HG03103 (cell line): ENCODE data around the gene B9D2.
"Not testable (repeated sequence)": the region's sequence is repeated elsewhere in the genome, so short reads cannot be mapped to it uniquely, and the experiment has no call there.

Source experiments
- ATAC-seq: cut with Tn5 transposase; IDR thresholded peaks from one replicate; pipeline ENCODE4 v1.9.1; 2021; ENCODE audit warnings: low read depth; ENCODE audit not compliant: unreplicated experiment

Gene B9D2

DNA sequence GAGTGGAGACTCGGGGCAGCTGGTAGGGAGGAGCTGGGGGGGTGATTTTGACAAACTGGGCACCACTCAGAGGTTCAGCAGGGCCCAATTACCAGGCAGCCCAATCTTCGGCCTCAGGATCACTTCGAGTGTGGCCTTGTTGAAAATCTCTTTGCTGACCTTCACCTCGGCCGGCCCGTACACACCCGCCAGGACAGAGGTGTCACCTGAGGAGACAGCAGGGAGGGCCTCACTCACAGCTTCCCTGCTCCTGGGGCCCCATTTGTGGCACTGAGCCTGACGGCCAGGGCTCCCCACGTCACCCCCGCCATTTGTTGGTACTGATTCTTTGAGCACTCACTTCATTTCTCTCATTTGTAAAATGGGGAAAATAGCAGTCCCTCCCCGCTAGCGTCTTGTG lies 28.8 kb upstream of the B9D2 start:
- ATAC-seq, result no peak

DNA sequence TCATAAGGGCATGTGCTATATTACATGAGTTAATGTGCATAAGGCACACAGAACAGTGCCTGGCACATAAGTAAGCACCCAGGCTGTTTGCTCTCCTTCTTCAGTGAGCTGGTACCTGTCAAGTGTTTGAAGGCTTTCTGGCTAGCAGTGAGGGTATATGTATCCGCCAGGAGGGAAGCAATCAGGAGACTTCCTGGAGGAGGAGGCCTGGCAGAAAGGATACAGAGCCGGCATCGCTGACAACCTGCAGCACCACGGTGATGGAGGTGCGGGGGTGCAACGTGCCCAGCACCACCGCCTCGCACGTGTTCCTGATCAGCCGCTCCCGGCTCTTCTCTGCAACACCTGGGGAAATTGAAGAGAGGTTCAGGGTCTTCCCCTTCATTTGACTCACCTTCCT lies 27.7 kb upstream of the B9D2 start:
- no peak for ATAC-seq

DNA sequence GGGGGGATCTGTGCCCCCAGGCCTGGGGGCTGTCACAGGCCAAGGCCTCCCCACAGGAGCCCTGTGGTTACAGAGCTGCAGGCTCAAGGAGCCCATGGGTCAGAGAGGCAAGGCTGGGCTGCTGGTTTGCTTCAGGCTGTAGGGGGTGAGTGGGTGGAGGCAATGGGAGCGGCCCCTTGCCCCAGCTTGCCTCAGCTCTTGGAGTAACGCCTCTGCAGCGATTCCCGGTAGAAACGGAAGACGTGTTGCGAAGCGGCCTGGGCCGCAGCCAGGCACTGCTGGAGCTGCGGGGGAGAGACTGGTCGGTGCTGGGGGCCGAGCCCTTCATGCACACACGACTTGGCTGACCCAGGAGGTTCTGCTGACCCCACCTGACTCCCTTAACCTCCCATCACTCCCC lies 22.5 kb upstream of the B9D2 start:
- no peak for ATAC-seq

DNA sequence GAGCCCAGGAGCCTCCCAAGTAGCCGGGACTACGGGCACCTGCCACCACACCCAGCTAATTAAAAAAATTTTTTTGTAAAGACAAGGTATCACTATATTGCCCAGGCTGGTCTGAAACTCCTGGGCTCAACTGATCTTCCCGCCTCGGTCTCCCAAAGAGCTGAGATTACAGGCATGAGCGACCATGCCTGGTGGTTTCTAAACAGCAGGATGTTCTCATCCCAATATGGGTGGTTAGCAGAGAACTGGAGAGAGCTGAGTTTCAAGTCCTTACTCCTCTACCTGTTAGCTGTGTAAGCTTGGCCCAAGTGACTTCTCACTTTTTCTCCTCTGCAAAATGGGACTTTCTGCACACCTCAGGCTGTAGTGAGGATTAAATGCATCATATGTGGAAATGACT lies 20.4 kb upstream of the B9D2 start:
- no peak for ATAC-seq

DNA sequence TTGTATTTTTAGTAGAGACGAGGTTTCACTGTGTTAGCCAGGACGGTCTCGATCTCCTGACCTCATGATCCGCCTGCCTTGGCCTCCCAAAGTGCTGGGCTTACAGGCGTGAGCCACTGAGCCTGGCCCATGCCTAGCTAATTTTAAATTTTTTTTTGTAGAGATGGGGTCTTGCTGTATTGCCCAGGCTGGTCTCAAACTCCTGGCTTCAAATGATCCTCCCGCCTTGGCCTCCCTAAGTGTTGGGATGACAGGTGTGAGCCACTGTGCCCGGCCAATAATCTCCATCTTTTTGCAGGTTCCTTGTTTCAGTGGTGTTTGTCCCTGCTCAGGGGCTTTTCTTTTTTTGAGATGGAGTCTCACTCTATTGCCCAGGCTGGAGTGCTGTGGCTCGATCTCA lies 17.6 kb upstream of the B9D2 start:
- not testable (repeated sequence) for ATAC-seq

DNA sequence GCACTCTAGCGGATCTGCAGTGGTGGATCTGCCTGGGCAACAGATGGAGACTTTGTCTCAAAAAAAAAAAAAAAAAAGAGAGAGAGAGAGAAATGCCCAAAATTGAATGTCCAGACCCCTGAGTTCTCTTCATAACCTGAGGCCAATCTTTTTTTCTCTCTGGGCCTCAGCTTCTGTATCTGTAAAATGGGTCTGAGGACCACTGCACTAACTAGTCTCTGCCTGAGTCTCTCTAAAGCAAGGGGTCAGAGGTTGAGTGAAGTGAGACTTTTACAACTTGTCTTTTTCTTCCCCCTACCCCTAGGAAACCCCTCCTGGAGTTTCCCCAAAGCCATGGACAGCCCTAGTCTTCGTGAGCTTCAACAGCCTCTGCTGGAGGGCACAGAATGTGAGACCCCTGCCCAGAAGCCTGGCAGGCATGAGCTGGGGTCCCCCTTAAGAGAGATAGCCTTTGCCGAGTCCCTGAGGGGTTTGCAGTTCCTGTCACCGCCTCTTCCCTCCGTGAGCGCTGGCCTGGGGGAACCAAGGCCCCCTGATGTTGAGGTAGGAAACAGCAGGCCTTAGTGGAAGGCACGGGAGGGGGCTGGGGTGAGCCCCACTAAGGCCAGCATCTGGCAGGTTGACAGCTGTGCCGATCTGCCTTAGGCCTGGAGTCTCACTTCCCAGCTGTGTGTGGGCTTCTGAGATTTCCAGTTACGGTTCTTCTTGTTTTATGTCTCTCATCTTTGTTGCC lies 14.2 kb upstream of the B9D2 start:
- ATAC-seq, result no peak

DNA sequence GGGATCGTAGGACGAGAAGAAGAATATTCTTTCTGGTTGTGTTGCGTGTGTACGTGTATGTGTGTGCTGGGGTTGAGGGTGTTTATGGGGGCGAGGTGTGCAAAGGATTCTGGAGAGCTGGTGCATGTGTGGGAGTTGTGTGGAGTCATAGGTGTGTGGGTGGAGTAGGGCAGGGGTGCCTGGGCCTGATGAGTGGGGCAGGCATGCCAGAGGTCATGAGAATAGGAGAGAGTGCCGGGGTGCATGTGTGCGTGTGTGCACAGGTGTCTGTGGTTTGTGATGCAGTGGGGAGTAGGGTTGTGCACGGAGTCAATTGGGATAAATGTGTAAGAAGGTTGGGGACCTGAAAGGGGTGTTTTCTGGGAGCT lies 13.0 kb upstream of the B9D2 start:
- no peak for ATAC-seq

DNA sequence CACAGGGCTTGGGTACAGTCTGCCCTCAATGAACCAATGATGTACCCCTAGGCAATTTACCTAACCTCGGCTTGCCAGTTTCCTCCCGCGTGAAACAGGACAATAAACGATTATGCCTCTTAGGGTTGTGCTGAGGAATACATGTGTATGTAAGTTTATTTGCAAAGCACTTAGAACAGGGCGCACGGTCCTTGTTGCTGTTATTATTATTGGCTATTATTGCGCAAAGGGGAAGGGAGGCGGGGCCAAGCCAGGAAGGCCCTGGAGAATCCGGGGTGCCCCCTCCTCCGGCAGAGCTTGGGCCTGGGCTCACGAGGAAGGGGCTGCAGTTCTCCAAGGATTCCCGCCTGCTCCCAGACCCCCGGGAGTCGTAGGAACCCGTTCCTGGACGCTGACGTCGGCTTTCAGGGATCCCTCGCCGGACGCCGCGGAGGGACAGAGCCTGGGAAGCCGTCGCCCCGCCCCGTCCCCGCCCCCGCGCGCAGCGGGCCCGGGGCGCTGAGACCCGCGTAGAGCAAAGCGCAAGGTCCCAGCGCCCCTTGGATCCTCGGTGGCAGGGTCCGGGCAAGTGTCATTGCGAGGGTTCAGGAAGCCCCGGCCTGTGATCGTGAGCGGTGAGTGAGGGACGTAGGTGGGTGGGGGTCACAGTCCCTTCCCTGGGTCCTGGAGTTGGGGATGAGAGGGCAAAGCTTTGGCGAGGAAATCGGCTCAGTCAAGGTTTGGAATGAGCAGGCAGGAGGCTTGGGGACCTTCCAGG lies 12.5 kb upstream of the B9D2 start, which contains the start of gene TMEM91:
Gene TMEM91, plus strand, starts transcription at position 293 of the 757 bp plus-strand sequence. CDS start 1,777 bp downstream, outside the sequence.
- no peak for ATAC-seq

DNA sequence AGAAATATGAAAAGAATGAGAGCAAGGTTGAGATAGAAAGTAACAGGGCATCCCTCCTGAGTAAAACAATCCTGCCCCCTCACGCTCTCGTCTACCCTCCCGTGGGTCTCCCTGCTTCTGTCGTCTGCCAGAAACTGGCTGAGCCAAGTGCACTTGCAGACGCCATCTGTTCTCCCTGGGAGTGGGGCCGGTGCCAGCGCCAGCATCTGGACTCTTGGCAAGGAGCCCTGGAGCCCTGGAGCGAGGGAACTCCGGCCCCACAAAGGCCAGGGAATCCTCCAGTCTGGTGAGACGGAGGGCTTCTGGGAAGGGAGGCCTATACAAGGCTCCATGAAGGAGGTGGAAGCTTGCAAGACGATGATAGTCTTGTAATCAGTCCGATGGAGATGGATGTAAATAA lies 10.0 kb upstream of the B9D2 start:
- no peak for ATAC-seq

DNA sequence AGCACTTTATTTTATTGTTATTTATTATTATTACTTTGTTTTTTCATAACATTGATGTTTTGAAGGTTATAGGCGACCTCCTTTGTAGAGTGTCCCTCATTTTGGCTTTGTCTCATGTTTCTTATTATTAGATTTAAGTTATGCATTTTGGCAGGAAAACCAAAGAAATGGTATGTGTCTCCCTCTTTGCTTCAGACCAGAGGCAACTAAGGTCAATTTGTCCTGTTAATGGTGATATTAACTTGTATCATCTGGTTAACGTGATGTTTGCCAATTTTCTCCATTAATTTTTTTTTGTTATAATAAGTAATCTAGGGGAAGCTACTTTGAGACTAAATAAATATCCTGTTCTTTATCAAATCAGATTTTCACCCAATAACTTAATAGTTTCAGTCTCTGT lies 8.6 kb upstream of the B9D2 start:
- ATAC-seq, result no peak

DNA sequence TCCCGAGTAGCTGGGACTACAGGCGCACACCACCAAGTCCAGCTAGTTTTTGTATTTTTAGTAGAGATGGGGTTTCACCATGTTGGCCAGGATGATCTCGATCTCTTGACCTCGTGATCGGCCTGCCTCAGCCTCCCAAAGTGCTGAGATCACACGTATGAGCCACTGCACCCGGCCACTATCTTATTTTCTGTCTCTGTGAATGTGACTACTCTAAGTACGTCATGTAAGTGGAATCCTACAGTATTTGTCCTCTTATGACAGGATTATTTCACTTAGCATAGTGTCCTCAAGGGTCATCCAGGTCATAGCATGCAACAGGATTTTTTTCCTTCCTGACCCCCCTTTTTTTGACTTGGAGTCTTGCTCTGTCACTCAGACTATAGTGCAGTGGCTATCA lies 7.6 kb upstream of the B9D2 start:
- ATAC-seq, result no peak

DNA sequence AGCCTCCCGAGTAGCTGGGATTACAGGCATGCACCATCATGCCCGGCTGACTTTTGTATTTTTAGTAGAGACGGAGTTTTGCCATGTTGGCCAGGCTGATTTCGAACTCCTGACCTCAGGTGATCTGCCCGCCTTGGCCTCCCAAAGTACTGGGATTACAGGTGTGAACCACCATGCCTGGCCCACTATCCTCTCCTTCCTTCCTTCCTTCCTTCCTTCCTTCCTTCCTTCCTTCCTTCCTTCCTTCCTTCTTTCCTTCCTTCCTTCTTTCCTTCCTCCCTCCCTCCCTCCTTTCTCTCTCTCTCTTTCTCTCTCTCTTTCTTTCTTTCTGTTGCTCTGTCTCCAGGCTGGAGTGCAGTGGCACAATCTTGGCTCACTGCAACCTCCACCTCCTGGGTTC lies 7.2 kb upstream of the B9D2 start:
- not testable (repeated sequence) for ATAC-seq

DNA sequence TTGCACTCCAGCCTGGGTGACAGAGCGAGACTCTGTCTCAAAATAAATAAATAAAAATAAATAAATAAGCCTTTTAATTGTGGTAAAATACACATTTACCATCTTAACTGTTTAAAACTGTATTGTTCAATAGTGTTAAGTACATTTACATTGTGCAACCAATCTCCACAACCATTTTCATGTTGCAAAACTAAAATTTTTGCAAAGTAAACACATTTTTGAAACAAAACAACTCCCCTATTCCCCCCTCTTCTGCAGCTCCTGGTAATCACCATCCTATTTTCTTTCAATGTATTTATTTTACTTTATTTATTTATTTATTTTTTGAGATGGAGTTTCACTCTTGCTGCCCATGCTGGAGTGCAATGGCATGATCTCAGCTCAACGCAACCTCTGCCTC lies 5.8 kb upstream of the B9D2 start:
- ATAC-seq, result no peak

DNA sequence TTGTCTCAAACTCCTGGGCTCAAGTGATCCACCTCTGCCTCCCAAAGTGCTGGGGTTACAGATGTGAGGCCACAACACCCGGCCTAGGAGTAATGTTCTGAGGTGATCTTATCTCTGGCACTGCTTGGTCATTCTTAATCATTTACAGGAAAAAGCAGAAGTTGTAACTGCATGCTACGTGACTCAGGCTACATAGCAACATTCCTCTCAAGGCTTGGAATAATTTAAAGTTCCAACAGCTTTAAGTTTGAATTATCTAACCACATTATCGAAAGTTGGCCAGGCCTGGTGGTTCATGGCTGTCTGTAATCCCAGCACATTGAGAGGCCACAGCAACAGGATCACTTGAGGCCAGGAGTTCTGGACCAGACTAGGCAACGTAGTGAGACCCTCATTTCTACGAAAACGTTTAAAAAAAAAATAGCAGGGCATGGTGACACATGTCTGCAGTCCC lies 3.9 kb upstream of the B9D2 start:
- no peak for ATAC-seq

DNA sequence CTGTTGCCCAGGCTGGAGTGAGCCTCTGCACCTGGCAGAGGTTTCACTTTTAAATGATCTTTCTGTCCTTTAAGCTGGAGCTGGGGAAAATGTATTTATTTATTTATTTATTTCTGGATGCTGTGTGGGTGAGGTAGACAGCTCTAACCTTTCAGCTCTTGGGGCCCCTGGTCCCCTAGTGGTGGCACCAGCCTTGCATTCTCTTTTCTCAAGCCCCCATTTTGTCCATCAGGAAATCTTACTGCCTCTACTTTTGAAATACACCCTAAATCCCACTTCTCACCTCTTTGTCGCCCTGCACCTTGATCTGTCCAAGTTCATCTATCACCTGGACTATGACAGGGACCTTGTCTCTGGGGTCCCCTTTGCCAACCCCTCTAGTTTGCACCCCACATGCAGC lies 2.1 kb upstream of the B9D2 start:
- no peak for ATAC-seq

DNA sequence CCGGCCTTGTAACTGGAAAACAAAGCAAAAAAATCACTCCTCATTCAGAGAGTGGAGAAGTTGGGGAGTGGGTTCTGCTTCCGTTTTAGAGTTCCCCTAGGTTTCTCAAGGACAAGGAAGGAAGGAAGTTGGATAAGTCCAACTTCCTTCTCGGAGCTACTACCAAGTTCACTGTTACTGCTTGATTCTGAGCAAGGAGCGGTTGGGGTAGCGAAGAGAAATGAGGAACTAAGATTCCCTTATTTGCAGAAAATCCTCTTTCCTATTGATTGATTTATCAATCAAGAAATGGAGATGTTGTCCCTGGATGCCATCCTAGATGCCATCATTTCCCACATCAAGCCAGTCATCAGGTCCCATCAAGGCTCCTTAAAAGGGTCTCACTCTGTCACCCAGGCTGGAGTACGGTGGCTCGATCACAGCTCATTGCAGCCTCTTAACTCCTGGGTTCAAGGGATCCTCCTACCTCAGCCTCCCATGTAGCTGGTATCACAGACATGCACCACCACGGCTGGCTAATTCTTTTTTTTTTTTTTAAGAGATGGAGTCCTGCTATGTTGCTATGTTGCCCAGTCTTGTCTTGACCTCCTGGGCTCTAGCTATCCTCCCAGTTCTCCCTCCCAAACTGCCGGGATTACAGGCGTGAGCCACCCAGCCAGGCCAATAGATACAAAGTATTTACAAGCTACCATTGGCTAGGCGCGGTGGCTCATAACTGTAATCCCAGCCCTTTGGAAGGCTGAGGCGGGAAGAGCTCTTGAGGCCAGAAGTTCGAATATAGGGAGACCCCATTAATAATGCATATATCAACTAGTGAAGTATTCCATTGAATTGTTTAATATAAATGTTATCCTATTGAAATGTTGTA lies 809 bp upstream of the B9D2 start:
- ATAC-seq, result no peak

DNA sequence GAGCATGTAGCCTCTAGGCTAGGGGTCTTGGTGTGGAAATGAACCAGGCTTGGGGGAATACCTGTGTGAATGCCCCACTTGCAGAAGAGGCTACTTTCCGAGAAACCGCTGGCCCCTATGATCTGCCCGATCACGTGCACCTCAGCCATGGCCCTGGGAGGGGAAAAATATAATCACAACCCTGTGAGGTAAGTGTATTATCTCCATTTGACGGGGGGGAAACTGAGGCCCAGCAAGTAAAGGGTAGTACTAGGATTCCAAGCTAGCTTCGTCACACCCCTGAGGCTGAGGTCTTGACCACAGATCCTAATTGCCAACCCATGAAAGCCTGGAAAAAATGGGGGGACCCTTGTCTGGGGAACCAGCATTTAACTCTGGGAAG lies 587 bp downstream of the B9D2 start:
- ATAC-seq, result no peak

DNA sequence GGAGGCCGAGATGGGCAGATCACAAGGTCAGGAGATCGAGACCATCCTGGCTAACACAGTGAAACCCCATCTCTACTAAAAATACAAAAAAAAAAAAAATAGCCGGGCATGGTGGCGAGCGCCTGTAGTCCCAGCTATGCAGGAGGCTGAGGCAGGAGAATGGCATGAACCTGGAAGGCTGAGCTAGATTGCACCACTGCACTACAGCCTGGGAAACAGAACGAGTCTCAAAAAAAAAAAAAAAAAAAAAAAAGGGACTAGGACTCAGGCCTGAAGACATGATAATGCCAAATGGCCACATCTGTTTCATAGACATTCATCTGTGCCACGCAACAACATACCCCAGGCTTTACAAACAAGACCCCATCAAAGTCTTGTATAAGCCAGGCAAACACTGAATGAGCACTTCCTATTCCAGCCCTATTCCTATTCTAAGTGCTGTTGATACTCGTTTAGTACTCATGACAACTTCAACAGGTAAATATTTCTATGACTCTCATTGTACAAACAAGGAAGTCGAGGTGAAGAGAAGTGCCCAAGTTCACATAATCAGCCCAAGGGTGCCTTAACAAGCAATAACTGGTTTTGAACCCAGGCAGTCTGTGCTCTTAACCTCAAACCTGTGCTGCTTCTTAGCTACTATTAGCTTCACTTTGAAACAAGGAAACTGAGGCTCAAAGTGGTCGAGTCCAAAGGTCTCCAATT lies 1.7 kb downstream of the B9D2 start:
- no peak for ATAC-seq

DNA sequence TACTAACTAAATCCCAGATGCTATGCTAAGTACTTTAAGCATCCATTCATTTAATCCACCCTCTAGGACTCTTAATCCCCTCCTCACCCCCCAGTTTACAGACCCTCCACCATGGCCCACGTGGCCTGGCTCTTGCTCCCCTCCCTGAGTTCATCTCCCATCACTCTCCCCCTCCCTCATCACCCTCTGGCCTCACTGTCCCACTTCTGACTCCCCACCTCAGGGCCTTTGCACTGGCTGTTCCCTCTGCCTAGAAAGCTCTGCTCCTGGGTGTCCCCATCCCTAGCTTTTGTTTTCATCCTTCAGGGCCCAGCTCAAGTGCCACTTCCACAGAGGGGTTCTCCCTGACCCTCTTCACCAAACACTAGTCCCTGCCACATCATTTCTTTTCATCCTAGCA lies 4.2 kb downstream of the B9D2 start:
- ATAC-seq, result no peak

DNA sequence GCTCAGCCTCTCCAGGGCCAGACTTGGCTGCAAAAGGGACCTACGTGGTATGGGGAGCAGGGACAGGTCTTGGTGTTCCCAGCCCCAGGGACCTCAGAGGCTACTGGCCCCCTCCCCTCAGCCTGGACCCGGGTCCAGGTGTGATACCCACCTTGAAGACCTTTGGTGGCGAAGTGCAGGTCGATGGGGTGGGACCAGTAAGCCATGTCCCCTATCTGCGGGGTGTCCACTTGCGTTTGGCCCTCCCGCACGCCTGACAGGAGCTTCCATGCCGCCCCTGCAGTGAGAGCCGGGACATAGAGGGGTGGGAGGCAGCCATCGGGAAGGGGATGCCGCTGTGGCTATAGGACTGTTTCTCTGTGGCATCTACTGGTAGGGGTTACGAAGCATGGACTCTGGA lies 6.2 kb downstream of the B9D2 start:
- ATAC-seq, result no peak
